Measurements from ENCODE around the gene USP31.

The USP31 gene

GRCh38 chr16:23125277-23125676 lies 24.0 kb downstream of the USP31 start:
- WGBS (ENCODE audit: insufficient coverage) = 50% methylated on average over 1 of the region's 2 CpGs
- Histone ChIP-seq H3K27me3 (replicated peaks in 2 of 5; ENCODE audit: control insufficient read depth in 4 of 5, insufficient read depth in 5 of 5, low read length in 4 of 5) (no peaks in the 10 kb centered on the region), H3K9me3 (ENCODE audit: control extremely low read depth in 1 of 5, control insufficient read depth in 4 of 5, insufficient read depth in 2 of 5, low read depth in 1 of 5, low read length in 4 of 5) (peaks cover 0 to 3% (median 0%) of the 10 kb centered on the region in 5 experiments), H3K27ac (ENCODE audit: insufficient read depth in 1 of 2, low read depth in 1 of 2, low read length in 2 of 2, poor library complexity in 1 of 2, severe bottlenecking in 2 of 2) (no peak overlapping the region), H3K4me1 (ENCODE audit: control extremely low read depth in 1 of 4, control insufficient read depth in 4 of 4, insufficient read depth in 4 of 4, low read length in 3 of 4) (no peaks in the 10 kb centered on the region), H3K36me3 (ENCODE audit: control insufficient read depth in 4 of 4, insufficient read depth in 4 of 4, low read length in 3 of 4) (no peaks in the 10 kb centered on the region), H3K4me3 (ENCODE audit: control insufficient read depth in 1 of 7, extremely low read depth in 1 of 7, insufficient read depth in 4 of 7, low read depth in 2 of 7, low read length in 6 of 7) (no peak overlapping the region)
- DNase-seq = no peak
- POLR2A ChIA-PET = no interaction called here
- CTCF ChIA-PET = no interaction called here

DNA sequence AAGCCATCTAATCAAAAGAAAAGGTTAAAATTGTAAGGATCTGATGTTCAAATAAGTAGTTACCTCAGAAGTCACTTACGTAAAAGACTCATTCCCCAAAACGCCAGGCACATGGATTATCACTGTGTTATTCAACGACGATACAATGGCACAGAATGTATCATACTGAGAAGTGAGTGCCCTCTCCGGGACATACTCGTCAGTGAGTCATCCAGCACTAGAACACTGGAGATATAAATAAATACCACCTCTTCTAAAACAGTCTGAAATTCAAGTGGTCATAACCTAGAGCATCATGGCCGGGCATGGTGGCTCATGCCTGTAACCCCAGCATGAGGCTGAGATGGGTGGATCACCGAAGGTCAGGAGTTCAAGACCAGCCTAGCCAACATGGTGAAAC lies 24.9 kb downstream of the USP31 start:
- no peak overlapping the region for H3K4me3 ChIP-seq (ENCODE audit: control insufficient read depth in 1 of 7, extremely low read depth in 1 of 7, insufficient read depth in 4 of 7, low read depth in 2 of 7, low read length in 6 of 7)
- WGBS (ENCODE audit: insufficient coverage) = 95% methylated on average over 8 of the region's 8 CpGs
- no peaks in the 10 kb centered on the region for H3K4me1 ChIP-seq (ENCODE audit: control extremely low read depth in 1 of 4, control insufficient read depth in 4 of 4, insufficient read depth in 4 of 4, low read length in 3 of 4)
- H3K27me3 ChIP-seq (replicated peaks in 2 of 5; ENCODE audit: control insufficient read depth in 4 of 5, insufficient read depth in 5 of 5, low read length in 4 of 5) = no peaks in the 10 kb centered on the region
- H3K36me3 ChIP-seq (ENCODE audit: control insufficient read depth in 4 of 4, insufficient read depth in 4 of 4, low read length in 3 of 4) = no peaks in the 10 kb centered on the region
- H3K9me3 ChIP-seq (ENCODE audit: control extremely low read depth in 1 of 5, control insufficient read depth in 4 of 5, insufficient read depth in 2 of 5, low read depth in 1 of 5, low read length in 4 of 5) = peaks cover 0 to 3% (median 0%) of the 10 kb centered on the region in 5 experiments
- CTCF ChIA-PET = no interaction called here
- POLR2A ChIA-PET = no interaction called here
- no peak for DNase-seq
- H3K27ac ChIP-seq (ENCODE audit: insufficient read depth in 1 of 2, low read depth in 1 of 2, low read length in 2 of 2, poor library complexity in 1 of 2, severe bottlenecking in 2 of 2) = no peak overlapping the region

- H3K4me1 ChIP-seq (ENCODE audit: control extremely low read depth in 1 of 4, control insufficient read depth in 4 of 4, insufficient read depth in 4 of 4, low read length in 3 of 4) = no peaks in the 10 kb centered on the region
- no peak overlapping the region for H3K27ac ChIP-seq (ENCODE audit: insufficient read depth in 1 of 2, low read depth in 1 of 2, low read length in 2 of 2, poor library complexity in 1 of 2, severe bottlenecking in 2 of 2)
- no peak for DNase-seq
- no peak overlapping the region for H3K4me3 ChIP-seq (ENCODE audit: control insufficient read depth in 1 of 7, extremely low read depth in 1 of 7, insufficient read depth in 4 of 7, low read depth in 2 of 7, low read length in 6 of 7)
- no peaks in the 10 kb centered on the region for H3K36me3 ChIP-seq (ENCODE audit: control insufficient read depth in 4 of 4, insufficient read depth in 4 of 4, low read length in 3 of 4)
- H3K9me3 ChIP-seq (ENCODE audit: control extremely low read depth in 1 of 5, control insufficient read depth in 4 of 5, insufficient read depth in 2 of 5, low read depth in 1 of 5, low read length in 4 of 5) = peaks cover 0 to 3% (median 0%) of the 10 kb centered on the region in 5 experiments
- ChIA-PET CTCF (interaction anchor here (1.1 kb wide), 1 partner anchor 12 kb away, joined by 4 read pairs; no protein-coding TSS in a partner anchor), POLR2A (no interaction called here)
- no CpG with 5 or more reads among the region's 5 CpGs for WGBS (ENCODE audit: insufficient coverage)
- no peaks in the 10 kb centered on the region for H3K27me3 ChIP-seq (replicated peaks in 2 of 5; ENCODE audit: control insufficient read depth in 4 of 5, insufficient read depth in 5 of 5, low read length in 4 of 5)
Observed at GRCh38 chr16:23122144-23122543, 27.1 kb downstream of the USP31 start.

DNA sequence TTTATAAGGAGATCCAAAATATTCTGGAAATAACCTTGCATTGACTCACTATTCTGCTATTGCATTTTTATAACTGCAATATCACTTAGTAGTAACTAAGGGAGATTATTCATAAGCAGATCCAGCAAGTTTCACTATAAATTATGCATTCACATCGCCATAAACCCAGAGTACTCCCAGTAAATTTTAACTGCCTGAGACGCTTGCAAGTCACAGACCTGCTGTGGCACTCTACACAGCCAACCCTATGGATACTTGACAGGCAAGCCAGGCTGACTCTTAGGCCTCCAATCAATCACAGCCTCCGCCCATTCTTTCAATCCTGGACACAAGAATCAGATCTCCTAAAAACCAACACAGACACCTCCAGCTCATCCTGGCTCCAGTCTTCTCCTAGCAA lies 28.2 kb downstream of the USP31 start:
- H3K36me3 ChIP-seq (ENCODE audit: control insufficient read depth in 4 of 4, insufficient read depth in 4 of 4, low read length in 3 of 4) = no peaks in the 10 kb centered on the region
- no peak for DNase-seq
- no peaks in the 10 kb centered on the region for H3K4me1 ChIP-seq (ENCODE audit: control extremely low read depth in 1 of 4, control insufficient read depth in 4 of 4, insufficient read depth in 4 of 4, low read length in 3 of 4)
- peaks cover 0 to 3% (median 0%) of the 10 kb centered on the region in 5 experiments for H3K9me3 ChIP-seq (ENCODE audit: control extremely low read depth in 1 of 5, control insufficient read depth in 4 of 5, insufficient read depth in 2 of 5, low read depth in 1 of 5, low read length in 4 of 5)
- H3K27me3 ChIP-seq (replicated peaks in 2 of 5; ENCODE audit: control insufficient read depth in 4 of 5, insufficient read depth in 5 of 5, low read length in 4 of 5) = no peaks in the 10 kb centered on the region
- ChIA-PET POLR2A (no interaction called here), CTCF (no interaction called here)
- 97% methylated on average over 3 of the region's 3 CpGs for WGBS (ENCODE audit: insufficient coverage)
- no peak overlapping the region for H3K4me3 ChIP-seq (ENCODE audit: control insufficient read depth in 1 of 7, extremely low read depth in 1 of 7, insufficient read depth in 4 of 7, low read depth in 2 of 7, low read length in 6 of 7)
- no peak overlapping the region for H3K27ac ChIP-seq (ENCODE audit: insufficient read depth in 1 of 2, low read depth in 1 of 2, low read length in 2 of 2, poor library complexity in 1 of 2, severe bottlenecking in 2 of 2)

DNA sequence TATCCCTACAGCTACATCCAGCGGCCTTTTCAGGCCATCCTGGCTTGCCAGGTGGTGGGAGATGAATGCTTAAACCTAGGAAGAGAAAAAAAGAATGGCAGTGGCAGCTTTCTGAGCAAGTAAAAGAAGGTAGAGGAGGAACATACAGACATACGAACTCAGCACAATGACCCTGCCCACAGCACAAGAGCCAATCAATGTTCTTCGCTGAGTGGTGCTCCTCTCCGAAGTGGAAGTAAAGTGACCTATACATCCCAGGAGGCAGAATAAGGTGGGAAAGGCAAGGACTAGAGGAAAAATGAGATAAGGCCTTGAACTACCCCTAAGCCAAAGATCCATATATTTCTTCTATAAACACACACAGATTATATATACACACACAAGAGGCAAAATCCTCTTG lies 28.7 kb downstream of the USP31 start:
- Histone ChIP-seq H3K4me1 (ENCODE audit: control extremely low read depth in 1 of 4, control insufficient read depth in 4 of 4, insufficient read depth in 4 of 4, low read length in 3 of 4) (no peaks in the 10 kb centered on the region), H3K36me3 (ENCODE audit: control insufficient read depth in 4 of 4, insufficient read depth in 4 of 4, low read length in 3 of 4) (no peaks in the 10 kb centered on the region), H3K4me3 (ENCODE audit: control insufficient read depth in 1 of 7, extremely low read depth in 1 of 7, insufficient read depth in 4 of 7, low read depth in 2 of 7, low read length in 6 of 7) (no peak overlapping the region), H3K9me3 (ENCODE audit: control extremely low read depth in 1 of 5, control insufficient read depth in 4 of 5, insufficient read depth in 2 of 5, low read depth in 1 of 5, low read length in 4 of 5) (peaks cover 0 to 3% (median 0%) of the 10 kb centered on the region in 5 experiments), H3K27me3 (replicated peaks in 2 of 5; ENCODE audit: control insufficient read depth in 4 of 5, insufficient read depth in 5 of 5, low read length in 4 of 5) (no peaks in the 10 kb centered on the region), H3K27ac (ENCODE audit: insufficient read depth in 1 of 2, low read depth in 1 of 2, low read length in 2 of 2, poor library complexity in 1 of 2, severe bottlenecking in 2 of 2) (no peak overlapping the region)
- CTCF ChIA-PET = no interaction called here
- DNase-seq = no peak
- POLR2A ChIA-PET = no interaction called here
- WGBS (ENCODE audit: insufficient coverage) = 100% methylated on average over 2 of the region's 4 CpGs

DNA sequence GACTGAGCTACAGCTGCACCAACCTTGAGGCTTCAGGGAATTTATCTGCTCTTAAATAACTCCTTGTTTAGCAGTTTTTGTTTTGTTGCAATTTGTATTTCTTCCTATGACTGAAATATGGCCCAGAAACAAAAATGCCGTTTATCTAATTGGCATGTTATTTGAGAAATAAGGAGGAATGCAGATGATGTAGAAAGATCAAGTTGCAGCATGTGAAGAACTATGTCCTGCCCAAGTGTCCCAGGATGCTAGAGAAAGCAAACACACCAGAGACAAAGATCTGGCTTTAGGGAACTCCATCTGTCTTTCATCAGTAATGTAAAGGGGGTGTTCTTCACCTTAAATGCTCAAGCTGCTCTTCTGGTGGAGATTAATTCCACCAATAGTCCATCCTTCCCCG lies 29.7 kb downstream of the USP31 start:
- Histone ChIP-seq H3K9me3 (ENCODE audit: control extremely low read depth in 1 of 5, control insufficient read depth in 4 of 5, insufficient read depth in 2 of 5, low read depth in 1 of 5, low read length in 4 of 5) (peaks cover 0 to 3% (median 0%) of the 10 kb centered on the region in 5 experiments), H3K27me3 (replicated peaks in 2 of 5; ENCODE audit: control insufficient read depth in 4 of 5, insufficient read depth in 5 of 5, low read length in 4 of 5) (no peaks in the 10 kb centered on the region), H3K36me3 (ENCODE audit: control insufficient read depth in 4 of 4, insufficient read depth in 4 of 4, low read length in 3 of 4) (no peaks in the 10 kb centered on the region), H3K4me3 (ENCODE audit: control insufficient read depth in 1 of 7, extremely low read depth in 1 of 7, insufficient read depth in 4 of 7, low read depth in 2 of 7, low read length in 6 of 7) (no peak overlapping the region), H3K4me1 (ENCODE audit: control extremely low read depth in 1 of 4, control insufficient read depth in 4 of 4, insufficient read depth in 4 of 4, low read length in 3 of 4) (no peaks in the 10 kb centered on the region), H3K27ac (ENCODE audit: insufficient read depth in 1 of 2, low read depth in 1 of 2, low read length in 2 of 2, poor library complexity in 1 of 2, severe bottlenecking in 2 of 2) (no peak overlapping the region)
- WGBS (ENCODE audit: insufficient coverage) = 100% methylated on average over 1 of the region's 2 CpGs
- DNase-seq = no peak
- ChIA-PET POLR2A (no interaction called here), CTCF (no interaction called here)

DNA sequence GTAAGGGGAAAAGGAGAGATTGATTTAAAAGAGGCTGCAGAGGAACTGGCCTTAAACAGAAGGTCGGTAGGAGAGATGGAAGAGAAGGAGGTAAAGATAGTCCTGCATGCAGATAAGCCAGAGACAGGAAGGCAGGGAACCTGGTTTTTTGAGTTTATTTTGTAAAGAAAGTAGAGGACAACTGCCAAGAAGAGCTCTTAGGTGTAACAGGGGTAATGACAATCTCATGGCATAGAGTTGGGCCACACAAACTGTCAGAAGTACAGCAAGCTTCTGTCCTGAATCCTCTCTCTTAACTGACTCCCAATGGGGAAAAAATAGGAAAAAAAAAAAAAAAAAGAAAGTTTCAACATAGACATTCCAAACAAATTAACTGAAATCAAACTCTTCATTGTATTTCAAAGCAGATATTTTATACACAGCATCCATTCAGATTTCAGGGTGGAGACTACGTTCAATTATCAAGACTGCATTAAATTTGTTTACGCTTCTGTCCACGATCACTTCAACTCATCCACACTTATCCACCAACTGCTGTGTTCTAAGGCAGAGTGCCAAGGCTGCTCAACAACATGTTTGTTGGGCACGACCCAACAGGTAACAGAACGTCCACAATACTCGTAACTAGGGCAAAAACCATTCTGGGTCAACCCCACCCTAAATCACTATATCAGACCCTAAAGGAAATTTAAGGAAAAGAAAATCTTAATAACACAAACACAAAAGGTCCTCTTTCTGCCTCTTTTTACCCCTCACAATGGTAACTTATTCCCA lies 34.9 kb downstream of the USP31 start:
- POLR2A ChIA-PET = no interaction called here
- no peaks in the 10 kb centered on the region for H3K9me3 ChIP-seq (ENCODE audit: control extremely low read depth in 1 of 5, control insufficient read depth in 4 of 5, insufficient read depth in 2 of 5, low read depth in 1 of 5, low read length in 4 of 5)
- DNase-seq = no peak
- CTCF ChIA-PET = no interaction called here
- 92% methylated on average over 6 of the region's 7 CpGs for WGBS (ENCODE audit: insufficient coverage)
- no peak overlapping the region for H3K4me3 ChIP-seq (ENCODE audit: control insufficient read depth in 1 of 7, extremely low read depth in 1 of 7, insufficient read depth in 4 of 7, low read depth in 2 of 7, low read length in 6 of 7)
- H3K27me3 ChIP-seq (replicated peaks in 2 of 5; ENCODE audit: control insufficient read depth in 4 of 5, insufficient read depth in 5 of 5, low read length in 4 of 5) = no peaks in the 10 kb centered on the region
- no peaks in the 10 kb centered on the region for H3K36me3 ChIP-seq (ENCODE audit: control insufficient read depth in 4 of 4, insufficient read depth in 4 of 4, low read length in 3 of 4)
- H3K4me1 ChIP-seq (ENCODE audit: control extremely low read depth in 1 of 4, control insufficient read depth in 4 of 4, insufficient read depth in 4 of 4, low read length in 3 of 4) = no peaks in the 10 kb centered on the region
- no peak overlapping the region for H3K27ac ChIP-seq (ENCODE audit: insufficient read depth in 1 of 2, low read depth in 1 of 2, low read length in 2 of 2, poor library complexity in 1 of 2, severe bottlenecking in 2 of 2)

Measured in common myeloid progenitor, CD34-positive (primary cell).